VCaP (cell line): ENCODE measurements around the gene UHRF1.

Source experiments
- H3K27ac ChIP-seq: fragments of 450-650 bp; 2 replicates; pipeline ENCODE4 v1.5.1; 2017
- TF ChIP-seq, protein P1 (sequence below): fragments of 450-650 bp; conservative IDR thresholded peaks from 2 replicates; pipeline ENCODE4 v1.5.1; 2017; ENCODE audit warnings: mild to moderate bottlenecking, moderate library complexity

The UHRF1 gene

GRCh38 chr19:4986056-4986455 is 76.8 kb downstream of the UHRF1 start:
- TF ChIP-seq, protein P1, sequence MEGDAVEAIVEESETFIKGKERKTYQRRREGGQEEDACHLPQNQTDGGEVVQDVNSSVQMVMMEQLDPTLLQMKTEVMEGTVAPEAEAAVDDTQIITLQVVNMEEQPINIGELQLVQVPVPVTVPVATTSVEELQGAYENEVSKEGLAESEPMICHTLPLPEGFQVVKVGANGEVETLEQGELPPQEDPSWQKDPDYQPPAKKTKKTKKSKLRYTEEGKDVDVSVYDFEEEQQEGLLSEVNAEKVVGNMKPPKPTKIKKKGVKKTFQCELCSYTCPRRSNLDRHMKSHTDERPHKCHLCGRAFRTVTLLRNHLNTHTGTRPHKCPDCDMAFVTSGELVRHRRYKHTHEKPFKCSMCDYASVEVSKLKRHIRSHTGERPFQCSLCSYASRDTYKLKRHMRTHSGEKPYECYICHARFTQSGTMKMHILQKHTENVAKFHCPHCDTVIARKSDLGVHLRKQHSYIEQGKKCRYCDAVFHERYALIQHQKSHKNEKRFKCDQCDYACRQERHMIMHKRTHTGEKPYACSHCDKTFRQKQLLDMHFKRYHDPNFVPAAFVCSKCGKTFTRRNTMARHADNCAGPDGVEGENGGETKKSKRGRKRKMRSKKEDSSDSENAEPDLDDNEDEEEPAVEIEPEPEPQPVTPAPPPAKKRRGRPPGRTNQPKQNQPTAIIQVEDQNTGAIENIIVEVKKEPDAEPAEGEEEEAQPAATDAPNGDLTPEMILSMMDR: no peak
- H3K27ac ChIP-seq: peak overlapping the region; percentile 91

DNA sequence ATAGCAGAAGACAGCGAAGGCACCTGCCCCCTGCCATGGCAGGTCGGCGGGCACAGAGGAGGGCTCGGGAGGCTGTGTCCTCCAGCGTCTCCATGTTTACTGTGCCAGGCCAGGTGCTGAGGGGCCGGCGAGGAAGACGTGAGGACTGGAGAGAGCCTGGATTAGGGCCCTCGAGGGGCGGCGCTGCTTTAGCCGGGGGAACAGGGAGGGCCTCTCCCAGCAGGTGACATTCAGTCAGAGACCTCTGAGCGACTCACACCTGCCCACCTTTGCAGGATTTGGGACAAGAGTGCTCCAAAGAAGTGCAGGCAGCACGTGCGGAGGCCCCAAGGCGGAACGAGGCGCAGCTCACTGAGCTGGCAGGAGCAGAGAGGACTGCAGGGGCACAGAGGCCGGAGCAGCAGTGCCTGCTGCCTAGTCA is 77.2 kb downstream of the UHRF1 start:
- TF ChIP-seq, protein P1: no peak
- H3K27ac ChIP-seq: peak overlapping the region; percentile 91

DNA sequence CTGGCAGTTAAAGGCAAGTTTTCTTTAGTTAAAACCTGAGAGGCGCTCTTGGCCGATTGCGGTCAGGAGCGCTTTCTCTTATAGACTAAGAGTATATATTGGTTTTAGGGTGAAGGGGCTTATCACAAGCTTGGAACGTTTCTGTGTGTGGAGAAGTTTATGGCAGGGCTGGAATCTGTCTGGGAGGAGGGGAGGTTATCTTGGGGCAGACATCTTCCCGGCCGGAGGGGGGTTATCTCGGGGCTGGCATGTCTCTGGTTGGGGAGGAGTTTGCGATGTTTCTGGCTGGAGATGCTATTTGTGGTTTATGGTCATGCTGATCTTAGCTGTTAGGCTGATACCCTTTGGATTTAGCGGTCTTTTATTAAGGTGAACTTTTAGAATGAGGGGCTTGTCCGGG is 78.0 kb downstream of the UHRF1 start:
- TF ChIP-seq, protein P1: no peak
- peak overlapping the region; percentile 91 for H3K27ac ChIP-seq

GRCh38 chr19:4987692-4988370 is 78.5 kb downstream of the UHRF1 start:
- TF ChIP-seq, protein P1: no peak
- H3K27ac ChIP-seq: peak overlapping the region; percentile 91

DNA sequence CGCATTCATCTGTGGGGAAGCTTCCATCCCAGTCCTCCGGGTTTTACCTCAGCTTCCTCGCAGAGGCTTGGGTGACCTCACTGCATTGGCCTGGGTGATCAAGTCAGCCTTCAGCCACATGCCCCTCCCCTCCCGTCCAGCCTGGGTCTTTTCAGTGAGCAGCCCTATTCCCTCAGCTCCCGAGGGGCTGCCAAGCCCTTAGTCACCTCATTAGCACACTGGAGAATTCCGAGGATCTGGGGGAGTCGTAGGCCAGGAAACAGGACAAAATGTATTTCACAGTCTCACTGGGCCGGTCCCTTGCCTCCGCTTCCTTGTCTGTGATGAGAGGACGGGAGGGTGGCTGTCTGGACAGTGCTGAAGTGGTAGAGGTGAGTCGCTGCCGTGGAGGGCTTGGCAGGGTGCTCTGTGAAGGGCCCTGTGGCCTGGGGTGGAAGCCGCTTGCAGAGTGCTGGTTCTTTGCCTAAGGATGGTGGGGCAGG is 79.5 kb downstream of the UHRF1 start:
- TF ChIP-seq, protein P1: no peak
- H3K27ac ChIP-seq: peak overlapping the region; percentile 91

- TF ChIP-seq, protein P1: no peak
- H3K27ac ChIP-seq: peak overlapping the region; percentile 91
Observed at GRCh38 chr19:4990306-4990705, 81.0 kb downstream of the UHRF1 start.

GRCh38 chr19:4991538-4991937 is 82.2 kb downstream of the UHRF1 start:
- peak overlapping the region; percentile 91 for H3K27ac ChIP-seq
- TF ChIP-seq, protein P1: no peak
